Heart right ventricle (tissue), 16 donors: ENCODE results near the gene CLEC10A. TPM values are rescaled to one million over a fixed set of nuclear protein-coding genes. Genes with fewer than 3 reads are reported as not detected.
"Not testable (repeated sequence)": the region's sequence is repeated elsewhere in the genome, so short reads cannot be mapped to it uniquely, and the experiment has no call there.

Source experiments
- ATAC-seq, 8 donors: fragments of 200-7000 bp; cut with Tn5 transposase; one replicate each; pipeline ENCODE4 v1.9.1; 2020; ENCODE audit warnings: mild to moderate bottlenecking in 8 of 8, moderate library complexity in 8 of 8, moderate number of reproducible peaks in 1 of 8
- DNase-seq, 2 donors: peaks; one replicate each; pipeline ENCODE4 v3.0.0-alpha.2; 2020
- H3K27ac ChIP-seq, 10 donors: fragments of 200-600 bp; sonication (generic) in 2 of 10; one replicate each; pipeline versions ENCODE4 v1.5.0 to v1.8.0; 2020 to 2022; ENCODE audit warnings: mild to moderate bottlenecking in 3 of 10
- H3K27me3 ChIP-seq, 7 donors: fragments of 200-600 bp; one replicate each; pipeline ENCODE4 v1.8.0; 2021 to 2022; ENCODE audit warnings: mild to moderate bottlenecking in 2 of 7
- H3K36me3 ChIP-seq, 9 donors: fragments of 200-600 bp; sonication (generic) in 1 of 9; one replicate each; pipeline versions ENCODE4 v1.5.0 to v1.8.0; 2020 to 2022; ENCODE audit warnings: mild to moderate bottlenecking in 2 of 9
- H3K4me1 ChIP-seq, 9 donors: fragments of 200-600 bp; sonication (generic) in 1 of 9; one replicate each; pipeline versions ENCODE4 v1.5.0 to v1.8.0; 2020 to 2022; ENCODE audit warnings: mild to moderate bottlenecking in 4 of 9
- H3K4me3 ChIP-seq, 10 donors: fragments of 200-600 bp; sonication (generic) in 2 of 10; one replicate each; pipeline versions ENCODE4 v1.5.0 to v1.8.0; 2020 to 2022; ENCODE audit warnings: mild to moderate bottlenecking in 7 of 10, moderate library complexity in 2 of 10
- H3K9me3 ChIP-seq, 11 donors: fragments of 200-600 bp in 10 of 11; sonication (generic) in 2 of 11; one replicate each; pipeline versions ENCODE4 v1.5.0 to v1.8.0; 2013 to 2022; ENCODE audit warnings: mild to moderate bottlenecking in 2 of 11, control low read depth in 1 of 11, moderate library complexity in 1 of 11
- WGBS, 2 donors: extraction: QIAGEN DNeasy Blood & Tissue Kit; methylation state at CpG; one replicate each; pipeline ENCODE4 v1.1.7; 2013; ENCODE audit warnings: inconsistent platforms in 1 of 2; 5-methylcytosine and 5-hydroxymethylcytosine counted together
- intact Hi-C, 10 donors: fragments of 100-400 bp; cut with DNase I; formaldehyde crosslinking; loops; one replicate each; pipeline versions ENCODE4 v1.11.1 to v1.14.2; 2022
- polyA plus RNA-seq, 2 donors: library from polyadenylated mRNA; stranded (reverse); fragments of 200-250 nt; gene quantifications; one replicate each; pipeline ENCODE4 v1.2.3, GENCODE V29; 2013
- total RNA-seq, 10 donors: library from RNA; stranded (reverse); fragmentation: NEBNext Ultra II Directional in 3 of 10; extraction: Animal tissue kit (Norgen Biotek cat#: 25700) in 3 of 10; gene quantifications; one replicate each; pipeline versions ENCODE4 v1.2.1 to v1.2.4, GENCODE V29; 2021 to 2023
- TF ChIP-seq, protein P1 (sequence below), 9 donors: fragments of 200-600 bp; sonication (generic) in 2 of 9; IDR thresholded peaks; one replicate each; pipeline versions ENCODE4 v1.5.0 to v1.8.0; 2021 to 2022; ENCODE audit warnings: antibody characterized with exemption in 9 of 9, mild to moderate bottlenecking in 5 of 9, moderate library complexity in 1 of 9
- donor health status: Arrhythmogenic right ventricular cardiomyopathy.
- donor health status: ischemic (EF 13 %, LVEDD 7.1; RV severe dilation, severe dysfunction).
- donor health status: healthy with polysubstance abuse.
- donor health status: DM: no; HTN: yes; CAD: no.
- donor health status: DM: no; HTN: no; CAD: no.
- donor health status: ischemic (EF 25% LVEDD 6.9; RV normal size, moderate dysfunction).
- donor health status: ischemic (EF 25% LVEDD 5.7; RV mildly dilated, moderate dysfunction).
- donor health status: healthy.
- donor health status: DM: yes; HTN: yes; CAD: no.
- donor health status: Ischemic cardiomyopathy.
- donor health status: ischemic (EF 35%, LVEDD 5.7; RV mildly dilated, moderate dysfunction).
- donor health status: nonischemic (EF 11% LVEDD 7.7; RV severe dilation, severe dysfunction).
- donor health status: DM: yes; HTN: yes; CAD: no.
- donor health status: PGD.
- donor health status: ischemic (EF 29% LVEDD 5.4; RV normal size, mild dysfunction).
- donor health status: nonischemic (EF 23%, LVEDD 6.1; RV moderate dilation, normal function).

Gene CLEC10A
- total and polyA plus RNA-seq, 12 donors, result 1.4 to 26.3 (median 2.3) TPM

DNA sequence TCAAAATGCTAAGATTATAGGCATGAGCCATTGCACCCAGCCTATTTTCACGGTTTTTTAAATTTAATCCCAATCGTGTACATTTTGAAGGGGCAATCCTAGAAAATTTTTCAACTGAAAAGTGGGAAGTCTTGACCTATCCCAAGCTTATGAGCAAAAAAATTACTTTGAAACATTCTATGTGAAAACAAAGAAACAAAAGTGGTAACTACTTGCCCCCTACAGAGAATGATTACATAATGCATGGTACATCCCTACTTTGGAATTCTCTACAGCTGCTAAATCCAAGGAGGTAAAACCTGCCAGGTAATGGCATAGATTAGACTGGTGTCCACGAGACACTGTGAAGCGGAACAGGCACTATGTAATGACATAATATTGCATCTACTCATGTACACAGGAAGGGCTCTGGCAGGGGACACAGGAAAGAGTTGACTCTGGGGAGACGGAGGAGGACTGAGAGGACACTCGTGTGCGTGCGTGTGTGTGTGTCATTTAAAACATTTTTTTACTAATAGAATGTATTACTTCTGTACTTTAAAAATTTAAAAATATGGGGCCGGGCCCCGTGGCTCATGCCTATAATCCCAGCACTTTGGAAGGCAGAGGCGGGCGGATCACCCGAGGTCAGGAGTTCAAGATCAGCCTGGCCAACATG, 18.9 kb upstream of the CLEC10A start:
- TF ChIP-seq, protein P1, sequence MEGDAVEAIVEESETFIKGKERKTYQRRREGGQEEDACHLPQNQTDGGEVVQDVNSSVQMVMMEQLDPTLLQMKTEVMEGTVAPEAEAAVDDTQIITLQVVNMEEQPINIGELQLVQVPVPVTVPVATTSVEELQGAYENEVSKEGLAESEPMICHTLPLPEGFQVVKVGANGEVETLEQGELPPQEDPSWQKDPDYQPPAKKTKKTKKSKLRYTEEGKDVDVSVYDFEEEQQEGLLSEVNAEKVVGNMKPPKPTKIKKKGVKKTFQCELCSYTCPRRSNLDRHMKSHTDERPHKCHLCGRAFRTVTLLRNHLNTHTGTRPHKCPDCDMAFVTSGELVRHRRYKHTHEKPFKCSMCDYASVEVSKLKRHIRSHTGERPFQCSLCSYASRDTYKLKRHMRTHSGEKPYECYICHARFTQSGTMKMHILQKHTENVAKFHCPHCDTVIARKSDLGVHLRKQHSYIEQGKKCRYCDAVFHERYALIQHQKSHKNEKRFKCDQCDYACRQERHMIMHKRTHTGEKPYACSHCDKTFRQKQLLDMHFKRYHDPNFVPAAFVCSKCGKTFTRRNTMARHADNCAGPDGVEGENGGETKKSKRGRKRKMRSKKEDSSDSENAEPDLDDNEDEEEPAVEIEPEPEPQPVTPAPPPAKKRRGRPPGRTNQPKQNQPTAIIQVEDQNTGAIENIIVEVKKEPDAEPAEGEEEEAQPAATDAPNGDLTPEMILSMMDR (IDR thresholded peaks at IDR 0.05), result no peak
- WGBS, 2 donors, result 65 to 74% methylated on average over 13 of the region's 13 CpGs
- intact Hi-C loops, result no loop called here
- no peaks in the 10 kb centered on the region for H3K36me3 ChIP-seq
- peaks cover 0 to 41% (median 17%) of the 10 kb centered on the region in 7 donors for H3K27me3 ChIP-seq
- DNase-seq, result no peak
- peak in 2 of 8 donors; percentile 45 to 51 for ATAC-seq
- peak overlapping the region in 1 of 10 donors; percentile 35 for H3K4me3 ChIP-seq
- H3K4me1 ChIP-seq, result peaks cover 0 to 24% (median 0%) of the 10 kb centered on the region in 9 donors
- peak overlapping the region in 1 of 10 donors; percentile 80 for H3K27ac ChIP-seq
- H3K9me3 ChIP-seq, result no peaks in the 10 kb centered on the region

- ATAC-seq, result no peak
- 62 to 82% methylated on average over 5 of the region's 5 CpGs for WGBS, 2 donors
- H3K36me3 ChIP-seq, result no peaks in the 10 kb centered on the region
- intact Hi-C loops, result no loop called here
- H3K4me1 ChIP-seq, result peaks cover 0 to 31% (median 0%) of the 10 kb centered on the region in 9 donors
- peak overlapping the region in 1 of 10 donors; percentile 80 for H3K27ac ChIP-seq
- TF ChIP-seq, protein P1 (IDR thresholded peaks at IDR 0.05), result no peak
- H3K27me3 ChIP-seq, result peaks cover 0 to 31% (median 8%) of the 10 kb centered on the region in 7 donors
- H3K4me3 ChIP-seq, result no peak overlapping the region
- no peak for DNase-seq
- no peaks in the 10 kb centered on the region for H3K9me3 ChIP-seq
These were observed 17.9 kb upstream of the CLEC10A start for GRCh38 chr17:7097940-7098339.

GRCh38 chr17:7095625-7096024, 15.6 kb upstream of the CLEC10A start:
- Histone ChIP-seq H3K4me3 (no peak overlapping the region), H3K4me1 (peaks cover 0 to 34% (median 0%) of the 10 kb centered on the region in 9 donors), H3K36me3 (no peaks in the 10 kb centered on the region), H3K9me3 (no peaks in the 10 kb centered on the region), H3K27ac (peak overlapping the region in 1 of 10 donors; percentile 86), H3K27me3 (peaks cover 0 to 29% (median 13%) of the 10 kb centered on the region in 7 donors)
- DNase-seq (no peak), ATAC-seq (peak in 4 of 8 donors; percentile 23 to 68 (median 38))
- intact Hi-C loops, result no loop called here
- TF ChIP-seq, protein P1 (IDR thresholded peaks at IDR 0.05), result no peak
- WGBS, 2 donors, result 89 to 90% methylated on average over 1 of the region's 1 CpG

- intact Hi-C loops, result no loop called here
- WGBS, 2 donors, result 71 to 75% methylated on average over 10 of the region's 10 CpGs
- DNase-seq, result no peak
- TF ChIP-seq, protein P1 (IDR thresholded peaks at IDR 0.05), result no peak
- peaks cover 0 to 34% (median 0%) of the 10 kb centered on the region in 9 donors for H3K4me1 ChIP-seq
- H3K27ac ChIP-seq, result peak overlapping the region in 2 of 10 donors; percentile 15 to 86
- no peak overlapping the region for H3K4me3 ChIP-seq
- ATAC-seq, result peak in 2 of 8 donors; percentile 14 to 21
- H3K9me3 ChIP-seq, result peaks cover 0 to 7% (median 0%) of the 10 kb centered on the region in 11 donors
- H3K27me3 ChIP-seq, result peaks cover 0 to 35% (median 21%) of the 10 kb centered on the region in 7 donors
- no peaks in the 10 kb centered on the region for H3K36me3 ChIP-seq
These were observed 14.6 kb upstream of the CLEC10A start for GRCh38 chr17:7094652-7095019.

- H3K27ac ChIP-seq, ATAC-seq, intact Hi-C loops, H3K9me3 ChIP-seq, H3K36me3 ChIP-seq, DNase-seq: not testable (repeated sequence)
- H3K4me1 ChIP-seq, result peaks cover 0 to 26% (median 0%) of the 10 kb centered on the region in 9 donors
- WGBS, 2 donors, result 46 to 51% methylated on average over 20 to 25 of the region's 28 CpGs
- peaks cover 0 to 38% (median 35%) of the 10 kb centered on the region in 7 donors for H3K27me3 ChIP-seq
- H3K4me3 ChIP-seq, result peak overlapping the region in 1 of 10 donors; percentile 17
These were observed 11.4 kb upstream of the CLEC10A start for GRCh38 chr17:7091311-7092005.

- DNase-seq, H3K36me3 ChIP-seq, H3K4me3 ChIP-seq, H3K27ac ChIP-seq, H3K9me3 ChIP-seq, ATAC-seq, intact Hi-C loops: not testable (repeated sequence)
- Histone ChIP-seq H3K27me3 (peaks cover 0 to 46% (median 24%) of the 10 kb centered on the region in 7 donors), H3K4me1 (peaks cover 0 to 16% (median 0%) of the 10 kb centered on the region in 9 donors)
- WGBS, 2 donors, result 93 to 95% methylated on average over 6 of the region's 6 CpGs
These were observed 9.5 kb upstream of the CLEC10A start for GRCh38 chr17:7089570-7089969.

GRCh38 chr17:7088442-7088841, 8.4 kb upstream of the CLEC10A start:
- H3K27ac ChIP-seq, H3K4me3 ChIP-seq, ATAC-seq, H3K36me3 ChIP-seq, H3K9me3 ChIP-seq, DNase-seq, intact Hi-C loops: not testable (repeated sequence)
- Histone ChIP-seq H3K27me3 (peaks cover 0 to 46% (median 23%) of the 10 kb centered on the region in 7 donors), H3K4me1 (peaks cover 0 to 24% (median 0%) of the 10 kb centered on the region in 9 donors)
- WGBS, 2 donors, result 49% methylated on average over 4 of the region's 4 CpGs
